ENCODE data around the gene ASCC2.

DNA sequence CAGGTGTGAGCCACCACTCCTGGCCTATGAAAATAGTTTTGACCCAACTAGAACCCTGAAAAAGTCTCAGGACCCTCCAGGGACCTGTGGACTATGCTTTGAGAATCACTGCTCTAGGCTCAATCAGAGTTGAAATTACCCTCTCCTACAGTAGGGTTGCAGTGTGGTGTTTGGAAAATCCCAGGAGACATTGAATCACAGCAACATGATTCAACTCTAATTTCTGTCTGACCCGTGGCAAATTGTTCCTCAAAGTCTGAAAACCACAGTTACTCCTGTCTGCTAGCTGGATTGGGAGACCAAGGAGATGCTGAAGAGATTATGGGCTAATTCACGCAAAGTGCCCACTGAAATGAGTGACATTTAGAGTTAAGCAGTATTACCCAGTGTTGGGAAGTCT lies 39.5 kb upstream of the ASCC2 start:
- TF ChIP-seq, protein P1, sequence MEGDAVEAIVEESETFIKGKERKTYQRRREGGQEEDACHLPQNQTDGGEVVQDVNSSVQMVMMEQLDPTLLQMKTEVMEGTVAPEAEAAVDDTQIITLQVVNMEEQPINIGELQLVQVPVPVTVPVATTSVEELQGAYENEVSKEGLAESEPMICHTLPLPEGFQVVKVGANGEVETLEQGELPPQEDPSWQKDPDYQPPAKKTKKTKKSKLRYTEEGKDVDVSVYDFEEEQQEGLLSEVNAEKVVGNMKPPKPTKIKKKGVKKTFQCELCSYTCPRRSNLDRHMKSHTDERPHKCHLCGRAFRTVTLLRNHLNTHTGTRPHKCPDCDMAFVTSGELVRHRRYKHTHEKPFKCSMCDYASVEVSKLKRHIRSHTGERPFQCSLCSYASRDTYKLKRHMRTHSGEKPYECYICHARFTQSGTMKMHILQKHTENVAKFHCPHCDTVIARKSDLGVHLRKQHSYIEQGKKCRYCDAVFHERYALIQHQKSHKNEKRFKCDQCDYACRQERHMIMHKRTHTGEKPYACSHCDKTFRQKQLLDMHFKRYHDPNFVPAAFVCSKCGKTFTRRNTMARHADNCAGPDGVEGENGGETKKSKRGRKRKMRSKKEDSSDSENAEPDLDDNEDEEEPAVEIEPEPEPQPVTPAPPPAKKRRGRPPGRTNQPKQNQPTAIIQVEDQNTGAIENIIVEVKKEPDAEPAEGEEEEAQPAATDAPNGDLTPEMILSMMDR (IDR thresholded peaks at IDR 0.05), result no peak
- TF ChIP-seq POLR2A (IDR thresholded peaks at IDR 0.05), result no peak
